GM12874 (cell line): ENCODE results near the gene FSHB.

Source experiments
- TF ChIP-seq, protein P1 (sequence below): IDR thresholded peaks from 2 replicates; pipeline ENCODE4 v1.5.1; 2011; ENCODE audit warnings: low read depth, mild to moderate bottlenecking, control low read depth, low read length, moderate library complexity; ENCODE audit not compliant: insufficient read depth

The FSHB gene

DNA sequence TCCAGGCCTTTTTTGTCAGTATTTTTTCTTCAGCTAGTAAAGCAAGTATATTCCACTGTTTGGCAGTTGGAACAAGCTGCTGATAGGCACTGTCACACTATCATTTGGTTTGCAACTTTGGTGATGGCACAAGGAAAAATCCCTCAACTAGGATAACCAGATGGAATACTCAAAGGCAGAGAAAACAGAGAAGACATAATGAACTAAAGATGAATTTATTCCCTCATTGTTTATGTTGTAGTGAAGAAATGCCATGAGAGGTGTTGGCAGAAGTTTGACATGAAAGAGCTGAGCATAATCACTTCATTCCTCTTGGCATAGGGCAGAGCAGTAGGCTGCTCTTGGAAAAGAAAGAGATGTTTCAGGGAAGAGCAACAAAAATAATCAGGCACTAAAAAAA lies 39.9 kb downstream of the FSHB start:
- TF ChIP-seq, protein P1, sequence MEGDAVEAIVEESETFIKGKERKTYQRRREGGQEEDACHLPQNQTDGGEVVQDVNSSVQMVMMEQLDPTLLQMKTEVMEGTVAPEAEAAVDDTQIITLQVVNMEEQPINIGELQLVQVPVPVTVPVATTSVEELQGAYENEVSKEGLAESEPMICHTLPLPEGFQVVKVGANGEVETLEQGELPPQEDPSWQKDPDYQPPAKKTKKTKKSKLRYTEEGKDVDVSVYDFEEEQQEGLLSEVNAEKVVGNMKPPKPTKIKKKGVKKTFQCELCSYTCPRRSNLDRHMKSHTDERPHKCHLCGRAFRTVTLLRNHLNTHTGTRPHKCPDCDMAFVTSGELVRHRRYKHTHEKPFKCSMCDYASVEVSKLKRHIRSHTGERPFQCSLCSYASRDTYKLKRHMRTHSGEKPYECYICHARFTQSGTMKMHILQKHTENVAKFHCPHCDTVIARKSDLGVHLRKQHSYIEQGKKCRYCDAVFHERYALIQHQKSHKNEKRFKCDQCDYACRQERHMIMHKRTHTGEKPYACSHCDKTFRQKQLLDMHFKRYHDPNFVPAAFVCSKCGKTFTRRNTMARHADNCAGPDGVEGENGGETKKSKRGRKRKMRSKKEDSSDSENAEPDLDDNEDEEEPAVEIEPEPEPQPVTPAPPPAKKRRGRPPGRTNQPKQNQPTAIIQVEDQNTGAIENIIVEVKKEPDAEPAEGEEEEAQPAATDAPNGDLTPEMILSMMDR = no peak

DNA sequence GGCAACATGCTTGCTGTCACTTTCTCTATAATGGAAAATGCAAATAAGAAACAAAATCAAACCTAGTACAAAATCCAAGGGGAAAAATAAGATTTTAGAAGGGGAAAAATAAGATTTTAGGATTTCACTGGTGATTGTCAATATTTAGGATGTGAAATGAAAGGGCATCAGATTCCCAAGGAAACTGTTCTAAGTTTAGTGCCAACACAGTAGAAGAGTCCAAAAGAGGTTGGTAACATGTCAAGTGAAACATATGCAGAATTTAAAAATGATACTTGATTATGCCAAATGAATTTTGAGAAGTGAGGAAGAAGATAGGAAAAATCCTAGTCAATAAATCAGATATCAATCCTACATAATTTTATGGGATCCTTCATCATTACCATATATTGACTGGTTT lies 46.4 kb downstream of the FSHB start:
- TF ChIP-seq, protein P1 = no peak

DNA sequence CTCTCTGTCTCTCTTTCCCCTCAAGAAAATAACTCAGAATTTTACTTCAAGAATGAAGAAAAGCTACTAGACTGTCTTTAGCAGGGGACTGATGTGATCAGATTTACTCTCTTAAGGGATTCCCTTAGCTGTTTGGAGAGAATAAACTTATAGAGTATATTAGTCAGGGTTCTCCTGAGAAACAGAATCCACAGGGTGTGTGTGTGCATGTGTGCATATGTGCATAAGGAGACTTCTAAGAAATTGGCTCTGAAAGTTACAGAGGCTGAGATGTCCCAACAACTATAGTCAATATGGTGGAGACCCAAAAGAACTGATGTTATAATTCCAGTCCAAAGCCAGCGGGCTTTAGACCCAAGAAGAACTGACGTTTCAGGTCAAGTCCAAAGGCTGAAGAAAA lies 49.0 kb downstream of the FSHB start:
- TF ChIP-seq, protein P1 = no peak

DNA sequence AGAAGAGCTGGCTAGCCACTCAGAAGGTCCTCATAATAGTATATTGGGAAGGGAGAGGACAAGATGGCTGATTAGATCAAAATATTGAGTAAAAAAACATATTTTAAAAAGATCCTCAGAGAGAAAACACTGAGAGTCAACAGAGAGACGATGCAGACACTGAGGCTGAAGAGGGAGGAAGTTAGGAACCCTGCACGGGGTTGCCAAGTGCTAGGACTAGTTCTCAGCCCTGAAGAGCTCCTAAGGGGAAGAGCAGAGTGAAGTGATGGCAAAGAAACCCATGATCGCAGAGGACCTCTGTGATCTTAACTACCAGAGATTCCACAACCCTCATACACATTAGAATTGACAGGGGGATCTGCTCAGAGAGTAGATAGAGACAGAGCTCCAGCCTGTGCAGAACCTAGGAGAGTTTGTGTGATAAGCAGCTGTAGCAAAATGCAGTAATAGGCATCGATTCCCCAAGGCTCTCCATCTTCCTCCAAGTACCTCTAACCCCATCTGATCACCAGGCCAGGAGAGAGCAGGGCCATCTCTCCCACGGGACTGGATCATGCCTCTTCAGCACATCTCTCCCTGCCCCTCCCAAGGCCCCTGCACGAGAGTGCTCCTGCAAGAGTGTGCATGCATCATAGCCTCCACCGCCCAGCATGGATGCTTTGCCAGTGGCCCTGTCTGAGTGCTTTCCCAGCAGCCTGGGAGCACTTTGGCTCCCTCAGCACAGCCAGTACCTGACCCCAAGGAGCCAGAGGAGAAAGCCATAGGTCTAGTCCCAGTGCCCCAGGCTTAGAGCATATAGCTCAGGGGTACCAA lies 50.9 kb downstream of the FSHB start:
- TF ChIP-seq, protein P1 = no peak

DNA sequence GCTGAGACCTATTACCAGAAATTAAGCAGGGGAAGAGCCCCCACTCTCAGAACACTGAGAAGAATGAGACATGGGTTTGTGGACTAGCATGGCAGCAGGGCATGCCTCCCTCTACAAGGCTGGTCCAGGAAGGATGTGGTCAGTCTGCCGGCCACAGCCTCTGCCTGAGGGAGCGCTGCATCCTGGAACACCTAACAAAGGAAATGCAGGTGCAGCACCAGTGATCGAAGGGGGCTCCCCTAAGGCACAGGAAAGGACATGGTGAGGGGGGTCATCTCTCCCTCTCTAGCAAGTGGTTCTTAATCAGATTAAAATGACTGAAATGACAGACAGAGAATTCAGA lies 51.4 kb downstream of the FSHB start:
- TF ChIP-seq, protein P1 = no peak
